ENCODE data around the gene RHCG.

- TF ChIP-seq CTCF (conservative IDR thresholded peaks at IDR 0.05; ENCODE audit: low read depth, low read length) (no peak), EZH2 (IDR thresholded peaks at IDR 0.05; ENCODE audit: low read length, unreplicated experiment) (no peak), EZH2phosphoT487 (IDR thresholded peaks at IDR 0.05; ENCODE audit: borderline replicate concordance, low read length) (no peak)
Observed at GRCh38 chr15:89492934-89493631, 3.3 kb downstream of the RHCG start.
